NCI-H510A (cell line): Measurements from ENCODE around the gene TOR1AIP1.

ENCODE experiments used
- DNase-seq: peaks from one replicate; lab custom pipeline; 2025; lab: John Stamatoyannopoulos, UW

Gene TOR1AIP1

DNA sequence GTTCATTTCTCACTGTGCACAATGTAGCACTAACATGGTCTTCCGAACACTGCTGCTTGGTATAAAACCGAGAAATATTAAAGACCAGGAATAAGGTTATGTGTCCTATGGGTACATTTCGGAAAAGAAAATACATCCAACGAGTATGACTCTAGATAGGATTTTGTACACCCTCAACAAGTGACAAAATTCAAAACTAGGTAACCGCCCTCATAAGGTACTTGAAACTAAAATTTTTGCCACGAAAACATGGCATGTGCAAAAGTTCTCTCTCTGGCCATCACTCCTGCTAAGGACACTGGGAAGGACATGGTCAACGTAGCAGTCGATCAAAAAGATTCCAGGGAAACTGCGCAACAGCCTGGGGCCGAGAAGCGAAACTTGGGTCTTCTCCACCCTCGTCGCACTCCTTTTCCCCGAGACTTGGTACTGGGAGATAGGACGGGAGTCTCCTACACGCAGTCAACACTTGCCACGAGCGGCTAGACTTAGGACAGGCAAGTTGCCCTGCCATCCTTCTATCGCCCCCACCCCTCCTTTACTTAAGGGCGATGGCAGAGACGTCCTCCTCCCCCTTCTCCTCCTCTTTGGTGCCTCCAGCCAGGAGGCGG is 338 bp upstream of the TOR1AIP1 start:
- peak; percentile 82 for DNase-seq

DNA sequence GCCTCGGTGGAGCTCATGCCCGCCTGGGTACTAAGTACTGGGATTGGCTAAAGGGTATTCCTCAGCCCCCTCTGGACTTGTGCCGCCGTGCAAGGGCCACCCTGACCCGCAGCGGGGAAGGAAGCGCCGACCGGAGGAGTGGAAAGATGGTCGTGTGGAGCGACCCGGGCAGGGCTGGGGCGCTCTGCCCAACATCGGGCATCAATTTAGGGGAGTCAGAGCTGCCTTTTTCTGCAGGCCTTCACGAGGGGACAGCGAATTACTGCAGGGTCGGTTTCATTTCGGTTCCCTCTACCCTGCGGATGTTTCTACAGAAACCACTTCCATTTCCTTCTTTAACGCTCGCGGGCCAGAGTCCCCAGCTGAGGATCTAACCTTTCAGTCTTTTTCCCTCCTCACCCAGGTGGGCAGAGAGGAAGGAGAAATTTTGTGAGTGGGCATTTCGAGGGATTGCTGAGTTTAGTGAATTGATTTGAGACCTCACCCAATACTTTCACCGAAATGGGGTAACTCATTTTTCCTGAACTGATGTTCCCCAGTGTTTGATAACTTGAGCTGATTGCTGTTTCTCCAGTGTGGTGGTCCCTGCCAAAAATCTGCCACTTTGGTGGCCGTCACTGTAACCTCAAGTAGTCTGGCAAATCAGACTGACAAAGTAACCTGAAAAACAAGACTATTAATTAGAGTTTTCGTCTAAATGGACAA is 1.1 kb downstream of the TOR1AIP1 start:
- no peak for DNase-seq

DNA sequence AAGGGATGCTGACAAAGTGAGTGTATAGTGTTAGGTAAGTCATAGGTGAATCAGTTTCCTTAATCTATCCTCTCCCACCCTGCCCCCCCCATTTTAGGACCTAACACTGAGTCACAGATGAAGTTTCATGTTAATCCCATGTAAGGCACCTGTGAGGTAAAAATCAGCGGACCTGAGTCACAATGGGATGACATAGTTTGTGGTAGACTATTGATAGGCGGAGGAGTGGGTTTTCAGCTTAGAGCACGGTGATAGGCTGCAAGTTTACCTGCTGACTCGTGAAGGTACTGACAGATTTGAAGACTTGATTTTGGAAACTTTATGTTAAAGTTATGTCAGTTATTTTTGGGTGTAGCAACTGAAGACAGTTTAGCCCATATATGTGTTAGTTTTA is 1.7 kb downstream of the TOR1AIP1 start:
- no peak for DNase-seq

DNA sequence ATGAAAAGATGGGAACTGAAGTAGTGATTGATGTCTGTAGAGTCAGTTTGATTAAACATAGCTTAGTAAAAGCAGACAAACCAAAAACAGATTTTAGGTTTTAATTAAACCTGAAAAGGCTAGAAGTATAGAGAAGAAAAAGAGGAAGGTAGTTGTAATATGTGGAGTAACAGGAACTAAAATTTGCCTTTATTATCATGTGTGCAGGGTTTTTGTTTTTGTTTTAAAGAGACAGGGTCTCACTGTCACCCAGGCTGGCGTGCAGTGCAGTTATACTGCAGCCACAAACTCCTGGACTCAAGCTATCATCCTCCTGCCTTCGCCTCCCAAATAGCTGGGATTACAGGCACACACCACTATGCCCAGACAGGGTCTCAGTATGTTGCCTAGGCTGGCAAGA is 6.0 kb downstream of the TOR1AIP1 start:
- no peak for DNase-seq

DNA sequence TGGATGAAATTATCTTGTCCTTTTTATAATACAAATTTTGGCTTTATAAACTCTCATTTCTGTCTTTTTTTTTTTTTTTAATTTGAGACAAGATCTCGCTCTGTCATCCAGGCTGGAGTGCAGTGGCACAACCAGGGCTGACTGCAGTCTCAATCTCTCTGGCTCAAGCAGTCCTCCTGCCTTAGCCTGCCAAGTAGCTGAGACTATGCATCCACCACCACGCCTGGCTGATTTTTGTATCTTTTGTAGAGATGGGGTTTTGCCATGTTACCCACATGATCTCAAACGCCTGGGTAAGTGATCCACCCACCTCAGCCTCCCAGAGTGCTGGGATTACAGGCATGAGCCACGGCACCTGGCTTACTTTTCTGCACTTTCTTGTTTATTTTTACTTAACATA is 7.5 kb downstream of the TOR1AIP1 start:
- no peak for DNase-seq

DNA sequence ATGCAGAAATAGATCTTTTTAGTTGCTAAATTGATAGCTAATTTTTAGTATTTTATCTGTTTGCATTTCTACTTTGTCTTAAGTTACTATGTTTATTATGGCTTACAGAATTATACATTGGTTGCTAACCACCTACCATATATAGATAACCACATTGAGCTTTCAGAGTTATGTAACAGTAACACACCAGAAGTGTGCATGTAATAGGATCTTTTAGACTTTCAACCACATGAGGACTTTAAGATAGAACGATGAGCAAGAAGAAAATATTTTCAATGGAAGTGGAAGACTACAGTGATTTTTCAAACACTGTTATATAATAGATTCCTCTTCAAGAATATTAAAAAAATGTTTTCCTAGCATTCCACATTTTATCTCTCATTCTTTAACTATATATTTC is 28.8 kb downstream of the TOR1AIP1 start:
- DNase-seq: no peak

DNA sequence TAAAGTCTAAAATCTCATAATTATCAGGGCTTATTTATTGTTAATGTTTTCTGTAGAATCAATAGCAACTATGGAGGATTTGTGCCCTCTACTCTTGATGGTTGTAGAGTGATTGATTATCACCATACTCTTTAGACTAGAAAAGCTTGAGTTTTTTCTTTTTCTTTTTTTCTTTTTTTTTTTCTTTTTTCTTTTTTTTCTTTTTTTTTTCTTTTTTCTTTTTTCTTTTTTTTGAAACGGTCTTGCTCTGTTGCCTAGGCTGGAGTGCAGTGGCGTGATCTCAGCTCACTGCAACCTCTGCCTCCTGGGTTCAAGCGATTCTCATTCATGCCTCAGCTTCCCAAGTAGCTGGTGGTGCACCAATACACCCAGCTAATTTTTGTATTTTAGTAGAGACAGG is 29.7 kb downstream of the TOR1AIP1 start:
- no peak for DNase-seq

DNA sequence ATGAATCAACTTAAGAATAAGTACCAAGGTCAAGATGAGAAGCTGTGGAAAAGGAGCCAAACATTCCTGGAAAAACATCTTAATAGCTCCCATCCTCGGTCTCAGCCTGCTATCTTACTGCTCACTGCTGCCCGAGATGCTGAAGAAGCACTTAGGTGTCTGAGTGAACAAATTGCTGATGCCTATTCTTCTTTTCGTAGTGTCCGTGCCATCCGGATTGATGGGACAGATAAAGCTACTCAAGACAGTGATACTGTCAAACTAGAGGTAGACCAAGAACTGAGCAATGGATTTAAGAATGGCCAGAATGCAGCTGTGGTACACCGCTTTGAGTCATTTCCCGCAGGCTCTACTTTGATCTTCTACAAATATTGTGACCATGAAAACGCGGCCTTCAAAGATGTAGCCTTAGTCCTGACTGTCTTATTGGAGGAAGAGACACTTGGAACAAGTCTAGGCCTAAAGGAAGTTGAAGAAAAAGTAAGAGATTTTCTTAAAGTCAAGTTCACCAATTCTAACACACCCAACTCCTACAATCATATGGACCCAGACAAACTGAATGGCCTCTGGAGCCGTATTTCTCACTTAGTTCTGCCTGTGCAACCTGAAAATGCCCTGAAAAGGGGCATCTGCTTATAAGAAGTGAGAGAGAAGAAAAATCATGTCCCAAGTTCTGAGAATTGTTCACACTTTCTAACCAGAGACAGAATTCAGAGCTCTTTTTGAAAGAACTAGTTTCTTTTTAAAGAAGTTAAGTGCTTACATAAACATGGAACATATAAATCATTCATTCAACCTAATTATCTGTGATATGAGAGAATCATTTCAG is 35.7 kb downstream of the TOR1AIP1 start:
- no peak for DNase-seq

DNA sequence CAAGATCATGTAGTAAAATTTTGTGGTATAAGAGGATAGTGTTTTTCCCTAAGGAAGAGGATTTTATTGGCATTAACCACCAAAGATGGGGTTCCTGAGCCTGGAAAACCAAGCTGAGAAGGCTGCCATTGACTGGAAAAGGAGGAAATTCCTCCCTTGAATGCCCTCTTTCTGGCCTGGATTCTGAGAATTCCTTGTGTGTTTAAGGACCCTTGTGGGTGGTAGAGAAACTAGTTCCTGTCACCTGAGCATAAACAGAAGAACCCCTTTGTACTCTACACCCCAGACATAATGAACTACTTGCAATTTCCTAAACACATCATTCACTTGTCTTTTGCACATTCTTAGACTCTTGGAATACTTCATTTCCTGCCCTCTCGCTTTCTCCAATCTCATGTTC is 39.4 kb downstream of the TOR1AIP1 start:
- DNase-seq: no peak

DNA sequence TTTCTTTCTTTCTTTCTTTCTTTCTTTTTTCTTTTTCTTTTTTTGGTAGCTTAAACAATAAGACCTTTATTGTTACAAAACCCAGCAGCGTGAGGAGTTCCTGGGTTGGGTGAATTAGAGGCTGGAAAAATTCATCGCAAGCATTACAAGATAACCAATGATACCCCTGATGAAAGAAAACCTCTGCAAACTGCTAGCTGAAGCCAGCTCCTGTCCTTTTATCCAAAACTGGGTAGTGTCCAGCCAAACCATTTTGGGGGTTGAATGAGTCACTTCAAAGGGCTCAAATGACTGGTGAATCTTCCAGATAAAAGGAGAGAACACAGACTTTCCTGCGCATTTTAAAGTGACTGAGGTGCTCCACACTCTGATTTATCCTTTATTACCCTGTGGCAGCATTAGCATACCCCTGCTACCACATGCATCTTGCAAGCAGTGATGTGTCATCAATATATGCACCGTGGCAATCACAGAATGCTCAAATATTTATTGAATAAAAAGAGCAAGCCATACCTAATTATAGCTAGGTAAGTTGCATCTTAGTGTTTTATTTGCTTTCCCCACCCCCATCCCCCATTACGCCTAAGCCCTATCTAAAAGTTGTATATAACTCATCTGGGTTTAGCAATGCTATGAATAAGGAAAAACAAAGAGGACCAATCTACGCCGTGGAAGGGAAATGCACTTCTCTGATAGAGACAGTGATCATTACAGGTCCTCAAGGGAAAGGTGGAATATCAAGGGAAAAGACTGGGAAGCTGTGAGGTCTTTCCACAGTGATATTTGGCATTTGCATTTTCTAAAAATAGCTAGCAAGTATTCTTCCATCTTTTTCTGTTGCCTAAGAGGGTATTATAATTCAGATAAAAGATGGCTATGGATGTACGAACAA is 40.1 kb downstream of the TOR1AIP1 start:
- DNase-seq: no peak

DNA sequence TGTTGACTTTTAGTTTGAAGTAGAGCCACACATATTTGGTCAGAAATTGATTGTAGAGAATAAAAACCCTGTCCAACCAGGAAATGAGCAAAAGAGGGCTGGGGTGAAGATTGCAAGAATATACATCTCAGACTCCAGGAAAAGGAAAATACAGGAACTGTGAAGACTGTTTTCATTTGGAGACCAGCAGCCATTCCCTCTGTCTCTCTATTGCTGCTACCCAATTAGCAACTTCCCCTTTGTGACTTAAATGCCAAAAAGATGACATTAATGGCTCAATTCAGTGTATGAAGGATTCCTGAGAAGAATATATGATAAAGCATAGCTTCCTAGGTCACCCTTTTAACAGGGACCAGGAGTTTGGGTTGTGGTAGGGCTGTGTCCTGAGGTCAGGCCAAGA is 40.9 kb downstream of the TOR1AIP1 start:
- no peak for DNase-seq

DNA sequence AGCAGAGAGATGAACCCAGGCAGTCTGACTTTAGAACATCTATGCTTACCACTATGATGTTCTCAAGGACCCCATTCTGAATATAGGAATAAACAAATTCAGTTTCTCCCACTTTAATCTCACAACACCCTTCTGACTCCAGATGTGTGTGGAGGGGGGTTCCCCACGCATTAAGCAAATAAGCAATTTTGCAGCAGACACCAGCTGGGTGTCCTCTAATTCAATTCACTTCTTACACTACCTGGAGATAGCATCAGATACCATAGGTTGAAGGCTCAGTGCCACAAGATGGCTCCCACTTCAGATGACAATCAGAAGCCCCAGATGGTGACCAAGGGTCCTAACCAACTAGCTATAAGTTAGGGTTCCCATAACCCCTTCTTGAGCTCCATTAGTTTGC is 42.2 kb downstream of the TOR1AIP1 start:
- no peak for DNase-seq

DNA sequence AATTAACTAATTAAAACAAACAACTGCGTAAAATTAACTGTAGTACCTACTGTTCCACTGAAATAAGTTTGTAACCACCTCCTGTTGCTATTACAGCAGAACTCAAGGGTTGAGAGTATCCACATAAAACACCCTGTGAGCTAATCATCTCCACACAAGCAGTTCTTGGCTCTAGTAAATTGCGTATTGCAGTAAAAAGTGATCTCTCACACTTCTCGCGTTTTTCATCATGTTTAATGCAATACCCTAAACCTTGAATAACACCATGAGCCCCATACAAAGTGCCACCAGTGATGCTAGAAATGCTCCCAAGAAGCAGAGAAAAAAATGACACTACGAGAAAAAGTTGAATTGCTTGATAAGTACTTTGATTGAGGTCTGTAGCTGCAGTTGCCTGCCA is 43.2 kb downstream of the TOR1AIP1 start:
- DNase-seq: no peak

DNA sequence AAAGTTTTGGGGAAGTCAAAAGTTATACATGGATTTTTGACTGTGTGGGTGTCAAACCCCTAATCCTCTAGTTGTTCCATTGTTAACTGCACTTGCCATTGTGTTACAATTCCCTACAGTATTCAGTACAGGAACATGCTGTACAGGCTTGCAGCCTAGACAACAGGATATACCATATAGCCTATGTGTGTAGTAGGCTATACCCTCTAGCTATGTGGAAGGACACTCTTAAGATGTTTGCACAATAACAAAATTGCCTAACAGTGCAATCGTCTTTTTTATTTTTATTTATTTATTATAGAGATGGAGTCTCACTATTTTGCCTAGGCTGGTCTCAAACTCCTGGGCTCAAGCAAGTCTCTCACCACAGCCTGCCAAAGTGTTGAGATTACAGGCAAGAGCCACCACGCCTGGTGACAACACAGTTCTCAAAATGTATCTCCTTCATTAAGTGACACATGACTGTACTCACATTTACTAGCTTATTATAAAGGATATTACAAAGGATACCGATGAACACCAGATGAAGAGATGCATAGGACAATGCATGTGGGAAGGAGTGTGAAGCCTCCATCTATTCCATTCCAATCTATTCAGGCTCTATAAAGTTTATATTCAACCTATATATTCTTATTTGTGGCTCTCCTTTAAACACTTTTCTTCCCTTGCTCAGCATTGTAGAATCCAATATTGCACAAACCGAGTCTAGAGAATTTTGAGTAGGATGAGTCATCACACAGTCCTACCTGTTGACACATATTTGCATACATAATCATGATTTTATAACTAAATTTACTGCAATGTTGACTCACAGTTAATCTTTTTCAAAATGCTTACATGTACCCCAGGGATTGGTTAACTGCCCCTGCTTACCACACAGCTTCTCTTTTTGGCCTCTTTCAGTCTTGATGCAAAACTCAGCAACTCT is 44.1 kb downstream of the TOR1AIP1 start:
- DNase-seq: no peak

DNA sequence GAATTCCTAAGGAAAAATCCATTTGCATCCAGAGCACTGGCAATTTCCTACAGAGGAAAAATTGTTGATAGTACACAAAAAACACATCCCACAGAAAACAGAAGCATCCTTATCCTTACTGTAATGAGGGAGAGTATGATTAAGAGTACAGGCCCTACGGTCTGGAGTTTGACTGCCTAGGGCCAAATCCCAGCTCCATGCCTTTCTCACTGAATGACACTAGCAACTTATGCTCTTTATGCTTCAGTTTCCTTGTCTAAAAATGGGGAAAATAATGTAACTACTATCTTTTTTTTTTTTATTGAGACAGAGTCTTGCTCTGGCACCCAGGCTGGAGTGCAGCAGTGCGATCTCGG is 44.7 kb downstream of the TOR1AIP1 start:
- no peak for DNase-seq

DNA sequence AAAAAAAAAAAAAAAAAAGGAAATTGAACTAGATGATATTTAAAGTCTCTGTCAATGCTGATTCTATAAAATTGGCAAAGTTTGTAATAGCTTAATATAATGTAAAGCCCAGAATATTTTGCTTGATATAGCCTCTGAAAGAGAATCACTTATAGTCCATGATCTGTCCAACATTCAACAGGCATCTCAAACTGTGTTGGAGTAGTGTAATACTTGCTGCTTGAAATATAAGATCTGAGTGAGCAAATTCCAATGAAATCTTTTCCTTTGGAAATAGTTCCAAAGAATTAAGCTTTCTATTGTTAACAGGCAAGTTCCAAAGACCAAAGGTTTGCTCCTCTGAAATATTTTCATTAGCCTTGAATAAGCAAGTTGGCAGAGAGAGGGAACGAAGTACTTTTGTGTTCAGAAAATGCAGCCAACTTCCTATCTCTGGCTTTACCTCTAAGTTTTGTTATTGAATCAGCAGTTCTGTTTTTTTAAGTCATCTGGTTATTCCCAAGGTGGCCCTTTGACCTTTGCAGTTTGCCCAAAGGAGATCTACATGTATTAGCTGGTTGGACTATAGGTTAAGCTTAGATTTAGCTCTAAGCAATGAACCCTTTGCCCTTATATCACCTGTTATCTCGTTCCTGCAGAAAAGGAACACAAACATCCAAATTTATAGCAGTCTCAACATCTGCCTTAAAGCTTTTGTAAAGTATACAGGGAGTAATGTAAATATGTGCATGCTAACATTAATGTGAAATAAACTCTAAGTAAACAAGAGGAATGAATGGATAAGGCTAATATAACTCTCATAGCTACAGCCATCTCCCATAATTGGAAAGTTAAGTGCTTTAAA is 48.1 kb downstream of the TOR1AIP1 start:
- DNase-seq: no peak

DNA sequence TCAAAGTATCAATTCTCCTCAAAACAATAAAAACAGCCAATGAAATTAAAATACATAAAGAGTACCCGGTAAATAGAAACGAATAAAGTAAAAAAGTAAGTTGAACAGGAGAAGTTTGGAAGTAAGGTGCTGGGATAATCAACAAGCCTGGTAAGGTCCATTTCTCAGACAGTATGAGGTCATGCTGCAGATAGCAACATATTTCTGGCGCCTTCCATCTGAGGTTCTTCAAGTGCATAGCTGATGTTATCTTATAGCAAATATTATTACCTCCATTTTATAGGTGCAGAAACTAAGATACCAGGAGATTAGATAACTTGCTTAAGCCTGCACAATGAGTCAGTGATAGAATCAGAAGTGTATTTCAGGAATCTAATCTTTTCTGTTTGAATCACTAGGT is 48.8 kb downstream of the TOR1AIP1 start:
- no peak for DNase-seq

DNA sequence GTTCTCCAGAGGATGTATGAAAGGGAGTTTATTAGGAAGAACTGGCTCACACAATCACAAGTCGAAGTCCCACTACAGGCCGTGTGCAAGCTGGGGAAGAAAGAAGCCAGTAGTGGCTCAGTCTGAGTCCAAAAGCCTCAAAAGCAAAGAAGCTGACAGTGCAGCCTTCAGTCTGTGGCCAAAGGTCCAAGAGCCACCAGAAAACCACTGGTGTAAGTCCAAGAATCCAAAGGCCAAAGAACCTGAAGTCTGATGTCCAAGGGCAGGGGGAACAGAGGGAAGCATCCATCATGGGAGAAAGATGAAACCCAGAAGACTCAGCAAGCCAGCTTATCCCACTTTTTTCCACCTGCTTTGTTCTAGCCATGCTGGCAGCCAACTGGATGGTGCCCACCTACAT is 51.1 kb downstream of the TOR1AIP1 start:
- no peak for DNase-seq

DNA sequence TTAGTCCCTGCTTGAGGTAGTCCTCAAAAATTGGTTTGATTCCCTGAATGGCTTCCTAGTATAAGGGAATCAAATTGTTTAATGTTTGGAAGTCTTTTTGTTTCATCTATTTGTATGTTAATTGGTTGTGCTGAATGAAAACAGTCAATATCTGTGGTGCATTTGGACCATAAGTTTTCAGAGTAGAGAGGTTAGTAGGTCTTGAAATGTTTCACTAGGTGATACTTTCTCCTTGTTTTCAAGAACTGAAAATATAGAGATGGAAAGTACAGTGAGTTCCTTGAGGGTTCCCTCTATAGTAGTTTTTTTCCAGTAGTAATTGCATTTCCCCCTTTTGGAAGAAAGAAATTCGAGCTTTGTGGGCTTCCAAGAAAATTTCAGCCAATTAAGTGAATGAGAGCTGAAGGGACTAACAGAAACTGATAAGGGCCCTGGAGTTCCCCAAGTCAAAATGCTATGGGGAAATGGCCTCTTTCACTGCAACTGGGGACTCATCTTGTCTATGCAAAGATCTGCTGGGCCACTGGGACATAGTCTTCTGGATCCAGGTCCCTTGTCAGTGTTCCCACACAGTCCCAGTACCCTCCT is 53.9 kb downstream of the TOR1AIP1 start:
- no peak for DNase-seq
